ENCODE results near the gene PEPD.

The PEPD gene

GRCh38 chr19:33410915-33411401 is 110.6 kb downstream of the PEPD start:
- H3K4me1 ChIP-seq (ENCODE audit: control insufficient read depth, insufficient read depth, low read length, unreplicated experiment): no peaks in the 10 kb centered on the region
- no peaks in the 10 kb centered on the region for H3K79me2 ChIP-seq (ENCODE audit: control insufficient read depth, insufficient read depth, low read length, unreplicated experiment)
- no peak overlapping the region for H2AFZ ChIP-seq (ENCODE audit: low read length, unreplicated experiment)
- H3K27me3 ChIP-seq (ENCODE audit: insufficient read depth, low read length): no peaks in the 10 kb centered on the region
- H3K27ac ChIP-seq (ENCODE audit: low read depth, low read length): no peak overlapping the region
- H3K4me3 ChIP-seq (ENCODE audit: low read depth, low read length): no peak overlapping the region
- no peaks in the 10 kb centered on the region for H3K36me3 ChIP-seq (ENCODE audit: insufficient read depth, low read length)

- Histone ChIP-seq H2AFZ (ENCODE audit: low read length, unreplicated experiment) (no peak overlapping the region), H3K79me2 (ENCODE audit: control insufficient read depth, insufficient read depth, low read length, unreplicated experiment) (no peaks in the 10 kb centered on the region), H3K36me3 (ENCODE audit: insufficient read depth, low read length) (no peaks in the 10 kb centered on the region), H3K4me1 (ENCODE audit: control insufficient read depth, insufficient read depth, low read length, unreplicated experiment) (no peaks in the 10 kb centered on the region), H3K4me3 (ENCODE audit: low read depth, low read length) (no peak overlapping the region), H3K27ac (ENCODE audit: low read depth, low read length) (no peak overlapping the region), H3K27me3 (ENCODE audit: insufficient read depth, low read length) (no peaks in the 10 kb centered on the region)
These were observed 111.5 kb downstream of the PEPD start for GRCh38 chr19:33409906-33410685.

- Histone ChIP-seq H3K79me2 (ENCODE audit: control insufficient read depth, insufficient read depth, low read length, unreplicated experiment) (no peaks in the 10 kb centered on the region), H3K4me3 (ENCODE audit: low read depth, low read length) (no peak overlapping the region), H3K27ac (ENCODE audit: low read depth, low read length) (no peak overlapping the region), H2AFZ (ENCODE audit: low read length, unreplicated experiment) (no peak overlapping the region), H3K36me3 (ENCODE audit: insufficient read depth, low read length) (no peaks in the 10 kb centered on the region), H3K4me1 (ENCODE audit: control insufficient read depth, insufficient read depth, low read length, unreplicated experiment) (no peaks in the 10 kb centered on the region), H3K27me3 (ENCODE audit: insufficient read depth, low read length) (no peaks in the 10 kb centered on the region)
These were observed 112.8 kb downstream of the PEPD start for GRCh38 chr19:33408538-33409434.

- Histone ChIP-seq H3K36me3 (ENCODE audit: insufficient read depth, low read length) (no peaks in the 10 kb centered on the region), H3K4me1 (ENCODE audit: control insufficient read depth, insufficient read depth, low read length, unreplicated experiment) (no peaks in the 10 kb centered on the region), H3K4me3 (ENCODE audit: low read depth, low read length) (no peak overlapping the region), H3K27ac (ENCODE audit: low read depth, low read length) (no peak overlapping the region), H2AFZ (ENCODE audit: low read length, unreplicated experiment) (no peak overlapping the region), H3K27me3 (ENCODE audit: insufficient read depth, low read length) (no peaks in the 10 kb centered on the region), H3K79me2 (ENCODE audit: control insufficient read depth, insufficient read depth, low read length, unreplicated experiment) (no peaks in the 10 kb centered on the region)
These were observed 113.5 kb downstream of the PEPD start for GRCh38 chr19:33408116-33408515.

GRCh38 chr19:33407716-33408115 is 113.9 kb downstream of the PEPD start:
- H2AFZ ChIP-seq (ENCODE audit: low read length, unreplicated experiment): no peak overlapping the region
- no peaks in the 10 kb centered on the region for H3K27me3 ChIP-seq (ENCODE audit: insufficient read depth, low read length)
- no peaks in the 10 kb centered on the region for H3K36me3 ChIP-seq (ENCODE audit: insufficient read depth, low read length)
- no peaks in the 10 kb centered on the region for H3K79me2 ChIP-seq (ENCODE audit: control insufficient read depth, insufficient read depth, low read length, unreplicated experiment)
- no peaks in the 10 kb centered on the region for H3K4me1 ChIP-seq (ENCODE audit: control insufficient read depth, insufficient read depth, low read length, unreplicated experiment)
- no peak overlapping the region for H3K27ac ChIP-seq (ENCODE audit: low read depth, low read length)
- no peak overlapping the region for H3K4me3 ChIP-seq (ENCODE audit: low read depth, low read length)

GRCh38 chr19:33407140-33407551 is 114.4 kb downstream of the PEPD start:
- no peaks in the 10 kb centered on the region for H3K79me2 ChIP-seq (ENCODE audit: control insufficient read depth, insufficient read depth, low read length, unreplicated experiment)
- H2AFZ ChIP-seq (ENCODE audit: low read length, unreplicated experiment): no peak overlapping the region
- H3K27ac ChIP-seq (ENCODE audit: low read depth, low read length): no peak overlapping the region
- no peaks in the 10 kb centered on the region for H3K27me3 ChIP-seq (ENCODE audit: insufficient read depth, low read length)
- H3K4me3 ChIP-seq (ENCODE audit: low read depth, low read length): no peak overlapping the region
- no peaks in the 10 kb centered on the region for H3K4me1 ChIP-seq (ENCODE audit: control insufficient read depth, insufficient read depth, low read length, unreplicated experiment)
- no peaks in the 10 kb centered on the region for H3K36me3 ChIP-seq (ENCODE audit: insufficient read depth, low read length)

GRCh38 chr19:33406521-33407139 is 115.0 kb downstream of the PEPD start:
- no peak overlapping the region for H2AFZ ChIP-seq (ENCODE audit: low read length, unreplicated experiment)
- no peaks in the 10 kb centered on the region for H3K79me2 ChIP-seq (ENCODE audit: control insufficient read depth, insufficient read depth, low read length, unreplicated experiment)
- no peak overlapping the region for H3K27ac ChIP-seq (ENCODE audit: low read depth, low read length)
- H3K4me1 ChIP-seq (ENCODE audit: control insufficient read depth, insufficient read depth, low read length, unreplicated experiment): no peaks in the 10 kb centered on the region
- no peak overlapping the region for H3K4me3 ChIP-seq (ENCODE audit: low read depth, low read length)
- no peaks in the 10 kb centered on the region for H3K36me3 ChIP-seq (ENCODE audit: insufficient read depth, low read length)
- H3K27me3 ChIP-seq (ENCODE audit: insufficient read depth, low read length): no peaks in the 10 kb centered on the region

GRCh38 chr19:33405553-33406461 is 115.8 kb downstream of the PEPD start:
- no peak overlapping the region for H2AFZ ChIP-seq (ENCODE audit: low read length, unreplicated experiment)
- H3K27me3 ChIP-seq (ENCODE audit: insufficient read depth, low read length): no peaks in the 10 kb centered on the region
- no peak overlapping the region for H3K27ac ChIP-seq (ENCODE audit: low read depth, low read length)
- no peaks in the 10 kb centered on the region for H3K36me3 ChIP-seq (ENCODE audit: insufficient read depth, low read length)
- H3K4me3 ChIP-seq (ENCODE audit: low read depth, low read length): no peak overlapping the region
- no peaks in the 10 kb centered on the region for H3K4me1 ChIP-seq (ENCODE audit: control insufficient read depth, insufficient read depth, low read length, unreplicated experiment)
- no peaks in the 10 kb centered on the region for H3K79me2 ChIP-seq (ENCODE audit: control insufficient read depth, insufficient read depth, low read length, unreplicated experiment)

GRCh38 chr19:33405254-33405552 is 116.4 kb downstream of the PEPD start:
- Histone ChIP-seq H3K36me3 (ENCODE audit: insufficient read depth, low read length) (no peaks in the 10 kb centered on the region), H3K4me3 (ENCODE audit: low read depth, low read length) (no peak overlapping the region), H3K79me2 (ENCODE audit: control insufficient read depth, insufficient read depth, low read length, unreplicated experiment) (no peaks in the 10 kb centered on the region), H3K4me1 (ENCODE audit: control insufficient read depth, insufficient read depth, low read length, unreplicated experiment) (no peaks in the 10 kb centered on the region), H3K27me3 (ENCODE audit: insufficient read depth, low read length) (no peaks in the 10 kb centered on the region), H3K27ac (ENCODE audit: low read depth, low read length) (no peak overlapping the region), H2AFZ (ENCODE audit: low read length, unreplicated experiment) (no peak overlapping the region)
